H1 (cell line): ENCODE data around the gene VSIG10L. TPM values are rescaled to one million over a fixed set of nuclear protein-coding genes. Genes with fewer than 3 reads are reported as not detected.

Source experiments
- GABPA ChIP-seq: IDR thresholded peaks from 2 replicates; pipeline ENCODE4 v1.6.1; 2011; ENCODE audit warnings: mild to moderate bottlenecking, low read length, moderate library complexity, borderline replicate concordance; ENCODE audit not compliant: insufficient read depth
- RBBP5 ChIP-seq: IDR thresholded peaks from 2 replicates; pipeline ENCODE4 v1.7.1; 2012; ENCODE audit warnings: low read depth, mild to moderate bottlenecking, inconsistent platforms, low read length, moderate library complexity, borderline replicate concordance
- SIN3A ChIP-seq, 2 experiments: IDR thresholded peaks in 1 of 2; conservative IDR thresholded peaks in 1 of 2; 2 replicates each; pipeline ENCODE4 v1.6.1; 2011 to 2012; ENCODE audit warnings: low read length in 2 of 2, improper control_type of control experiment in 1 of 2, low read depth in 1 of 2, mild to moderate bottlenecking in 1 of 2
- polyA plus RNA-seq, 7 experiments: library from polyadenylated mRNA; depleted of rRNA in 3 of 7; stranded (reverse) in 5 of 7; unstranded in 2 of 7; fragments of >200 nt in 5 of 7; fragments of 200-250 nt in 2 of 7; gene quantifications; 1 replicate in 5 of 7; 2 replicates in 1 of 7; 4 replicates in 1 of 7; pipeline versions ENCODE4 v1.2.1 to v1.2.3, GENCODE V29; 2011 to 2013; ENCODE audit warnings: missing spikeins in 2 of 7, mixed read lengths in 2 of 7
- total RNA-seq: library from RNA; stranded (reverse); fragmentation: NEBNext Ultra II Directional; extraction: Animal tissue kit (Norgen Biotek cat#: 25700); gene quantifications from 2 replicates; pipeline ENCODE4 v1.2.1, GENCODE V29; 2021

VSIG10L gene
- total and polyA plus RNA-seq, 2 of the 8 experiments (the other 6 are each of a cell fraction or from before 2014, with no cell fraction given), result 10.3 to 10.4 TPM

DNA sequence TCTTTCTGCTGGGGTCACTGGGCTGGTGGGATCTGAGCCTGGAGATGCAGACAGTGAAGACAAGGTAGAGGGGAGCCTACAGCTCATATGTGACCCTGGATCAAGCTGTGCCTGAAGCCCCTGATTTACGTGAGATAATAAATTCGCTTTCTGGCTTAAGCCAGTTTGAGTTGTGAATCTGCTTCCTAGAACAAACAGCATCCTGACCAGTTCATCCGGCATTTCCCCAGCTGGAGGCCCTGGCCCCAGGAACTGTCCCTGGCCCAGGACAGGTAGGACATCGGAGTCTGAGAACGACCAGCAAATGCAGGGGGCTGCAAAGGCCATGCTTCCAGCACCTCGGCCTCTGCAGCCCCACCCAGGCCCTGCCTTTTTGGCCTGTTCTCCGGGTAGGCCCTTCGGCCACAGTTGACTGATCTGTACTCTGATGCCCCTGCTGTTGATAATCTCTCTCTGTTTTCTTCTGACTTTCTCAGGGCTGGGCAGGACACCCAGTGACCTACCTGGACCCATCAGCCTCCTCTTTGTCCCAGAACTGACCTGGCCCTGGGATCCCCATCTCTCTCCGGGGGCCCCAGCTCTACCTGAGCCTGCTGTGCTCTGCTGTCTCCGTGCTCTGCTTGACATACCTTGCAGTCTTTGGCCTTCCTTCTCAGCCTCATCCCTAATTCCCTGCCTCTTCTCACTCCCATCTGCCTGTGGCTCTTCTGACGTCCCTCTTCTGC is 9.5 kb upstream of the VSIG10L start (continued):
- TF ChIP-seq SIN3A (conservative IDR thresholded peaks at IDR 0.05 in 1 of 2, IDR thresholded peaks at IDR 0.05 in 1 of 2; ENCODE audit: low read depth in 1 of 2, low read length in 2 of 2) (no peak), GABPA (no peak), RBBP5 (no peak)
